Fibroblast of skin of left biceps (primary cell): ENCODE measurements around the gene C3orf22.

Experiments used
- DNase-seq, 2 experiments: peaks; one replicate each; pipeline ENCODE4 v3.0.0-alpha.2; 2013; ENCODE audit warnings: low read depth in 2 of 2

C3orf22 gene

DNA sequence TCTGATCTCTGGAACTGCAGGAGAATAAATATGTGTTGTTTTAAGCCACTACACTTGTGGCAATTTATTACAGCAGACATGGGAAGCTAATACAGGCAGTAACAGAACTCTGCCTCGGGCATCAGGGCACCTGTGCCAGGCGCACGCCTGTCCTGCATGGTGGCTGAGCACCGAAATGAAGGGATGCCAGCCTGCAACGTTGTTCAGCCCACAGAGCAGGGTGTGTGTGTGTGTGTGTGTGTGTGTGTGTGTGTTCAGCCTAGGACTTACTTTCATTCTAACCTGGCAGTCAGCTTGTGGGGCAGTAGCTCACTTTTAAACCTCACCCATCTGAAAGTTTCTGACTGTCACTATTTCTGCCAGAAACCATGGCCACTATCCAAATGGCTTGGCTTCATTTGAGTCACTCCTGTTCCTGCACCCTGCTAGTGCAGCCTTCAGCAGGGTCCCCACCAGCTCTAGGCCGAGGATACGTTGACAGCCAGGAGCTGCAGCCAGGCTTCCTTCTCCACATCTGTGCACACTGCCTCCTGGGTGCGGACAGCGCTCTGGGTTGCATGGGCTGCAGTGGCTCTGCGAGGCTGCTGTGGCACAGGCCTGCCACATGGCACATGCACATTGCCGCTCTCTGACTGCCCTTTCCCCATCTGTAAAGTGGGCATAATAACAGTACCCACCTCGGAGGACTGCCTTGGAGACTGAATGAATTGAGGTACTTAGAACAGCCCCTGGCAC, 45.6 kb downstream of the C3orf22 start:
- no peak for DNase-seq

DNA sequence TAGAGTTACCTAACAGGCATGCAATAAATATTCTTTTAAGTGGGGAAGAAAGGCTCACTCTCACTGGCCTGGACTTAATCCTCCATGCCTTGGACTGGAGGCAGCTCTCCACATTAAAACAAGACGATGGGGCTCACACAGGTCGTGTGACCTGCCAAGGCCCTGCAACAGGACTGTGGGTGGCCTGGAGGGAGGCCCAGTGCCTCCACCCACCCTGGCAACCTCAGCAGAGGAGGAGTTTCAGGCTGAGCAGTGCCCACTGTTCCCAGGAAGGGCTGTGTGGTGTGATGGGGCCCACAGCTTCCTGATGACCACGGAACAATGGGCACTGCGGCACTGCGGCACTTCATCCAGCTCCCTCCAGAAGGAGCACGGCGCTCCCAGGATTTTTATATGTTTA, 46.7 kb downstream of the C3orf22 start:
- DNase-seq, result no peak

GRCh38 chr3:126511291-126511690, 47.4 kb downstream of the C3orf22 start:
- no peak for DNase-seq

- no peak for DNase-seq
These were observed 48.3 kb downstream of the C3orf22 start for GRCh38 chr3:126510308-126510910.

GRCh38 chr3:126509597-126510307, 49.0 kb downstream of the C3orf22 start:
- no peak for DNase-seq

DNA sequence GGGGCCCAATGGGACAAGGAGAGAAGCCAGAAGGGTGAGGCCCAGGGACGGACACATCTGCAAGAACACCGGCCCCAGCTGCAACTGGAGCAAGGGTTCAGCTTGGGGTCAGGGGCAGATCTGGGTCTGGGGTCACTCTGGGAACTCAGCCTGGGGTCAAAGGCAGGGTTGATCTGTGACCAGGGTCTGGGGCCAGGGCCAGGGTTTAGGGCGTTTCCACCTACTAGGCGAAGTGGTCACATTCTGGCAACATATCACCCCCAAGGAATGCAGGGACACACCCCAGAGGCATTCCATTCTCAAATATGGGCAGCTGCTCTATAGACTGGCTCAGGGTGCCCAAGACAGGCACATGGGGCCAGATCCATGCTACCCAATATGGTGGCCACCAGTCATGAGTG, 50.2 kb downstream of the C3orf22 start:
- DNase-seq, result no peak

DNA sequence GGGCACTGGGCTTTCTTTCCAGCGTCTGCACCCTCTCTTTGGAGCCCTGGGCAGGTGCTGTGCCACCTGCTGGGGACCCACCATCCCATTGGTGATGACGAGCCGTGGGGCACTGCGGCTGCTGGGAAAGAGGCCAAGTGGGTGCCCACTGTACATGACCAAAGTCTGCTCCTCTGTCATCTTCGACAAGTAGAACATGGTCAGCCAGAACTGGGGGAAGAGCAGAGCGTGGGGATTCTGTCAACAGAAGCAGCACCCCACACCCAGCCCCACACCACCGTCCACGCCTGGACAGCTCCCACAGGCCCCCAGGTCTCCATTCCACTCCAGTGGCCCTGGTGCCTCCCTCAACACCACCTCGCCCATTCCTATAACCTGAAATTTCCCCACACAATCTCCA, 50.8 kb downstream of the C3orf22 start:
- DNase-seq, result no peak

DNA sequence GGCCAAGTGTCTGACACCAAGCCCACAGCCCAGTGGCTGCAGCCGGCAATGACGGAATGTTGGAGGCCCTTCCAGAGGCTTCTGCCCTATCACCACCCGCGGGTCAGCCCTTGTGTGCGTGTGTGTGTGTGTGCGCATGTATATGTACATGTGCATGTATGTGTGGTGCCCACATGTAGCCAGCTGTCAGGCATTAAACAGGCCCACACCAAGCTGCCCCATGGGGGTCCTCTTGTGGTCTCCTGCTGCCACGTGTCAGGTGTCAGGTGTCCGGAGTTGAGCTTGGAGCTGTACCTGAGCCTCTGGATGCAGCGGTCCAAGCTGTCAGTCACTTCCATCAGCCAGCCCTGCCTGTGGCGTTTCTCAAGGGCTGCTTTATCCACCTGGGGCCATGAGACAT, 55.0 kb downstream of the C3orf22 start:
- DNase-seq, result no peak

- no peak for DNase-seq
These were observed 56.1 kb downstream of the C3orf22 start for GRCh38 chr3:126502656-126503055.

GRCh38 chr3:126501736-126502135, 57.0 kb downstream of the C3orf22 start:
- DNase-seq, result no peak

- DNase-seq, result no peak
These were observed 57.7 kb downstream of the C3orf22 start for GRCh38 chr3:126501054-126501453.

DNA sequence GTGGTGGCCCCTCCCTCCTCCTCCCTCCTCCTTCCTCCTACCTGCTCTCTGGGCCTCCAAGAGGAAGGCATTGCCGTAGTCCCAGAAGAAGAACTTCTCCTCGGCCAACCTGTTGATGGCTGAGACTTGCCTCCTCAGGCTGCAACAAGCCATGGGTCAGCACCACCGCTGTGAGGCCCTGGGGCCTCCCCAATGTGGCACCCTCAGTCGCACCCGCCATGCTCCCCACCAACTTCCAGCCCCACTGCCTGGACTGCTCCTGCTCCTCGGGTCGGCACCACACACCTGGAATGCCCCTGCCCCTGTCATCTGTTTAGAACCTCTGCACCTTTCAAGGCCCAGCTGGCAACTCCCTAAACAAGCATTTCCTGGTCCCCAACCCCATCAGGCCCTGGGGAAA, 58.7 kb downstream of the C3orf22 start:
- DNase-seq, result no peak
